CD14-positive monocyte (primary cell): ENCODE data around the gene NEK4. TPM values are rescaled to one million over a fixed set of nuclear protein-coding genes. Genes with fewer than 3 reads are reported as not detected.
A peak's percentile ranks its signal among the peaks of the same experiment; 100 is the strongest.

Source experiments
- DNase-seq, 3 donors: peaks; one replicate each; pipeline ENCODE4 v3.0.0-alpha.2; 2011 to 2022
- H2AFZ ChIP-seq: 2 replicates; pipeline ENCODE4 v1.6.0; 2012; ENCODE audit warnings: mild to moderate bottlenecking, low read depth, low read length, inconsistent platforms; ENCODE audit not compliant: insufficient read depth, poor library complexity, severe bottlenecking
- H3K27ac ChIP-seq, 2 donors: 1 replicate in 1 of 2; 2 replicates in 1 of 2; pipeline ENCODE4 v1.5.1; 2012 to 2013; ENCODE audit warnings: low read length in 2 of 2, control low read depth in 1 of 2, inconsistent platforms in 1 of 2, low read depth in 1 of 2, mild to moderate bottlenecking in 1 of 2
- H3K27me3 ChIP-seq, 2 donors: one replicate each; pipeline versions ENCODE4 v1.6.0 to v1.6.1; 2011 to 2013; ENCODE audit warnings: low read length in 2 of 2; ENCODE audit not compliant: control insufficient read depth in 2 of 2, insufficient read depth in 2 of 2
- H3K36me3 ChIP-seq, 2 donors: replicated peaks in 1 of 2; 1 replicate in 1 of 2; 2 replicates in 1 of 2; pipeline versions ENCODE4 v1.5.1 to v1.6.1; 2012 to 2013; ENCODE audit warnings: low read length in 2 of 2, control low read depth in 1 of 2, inconsistent platforms in 1 of 2, mild to moderate bottlenecking in 1 of 2; ENCODE audit not compliant: insufficient read depth in 2 of 2, control insufficient read depth in 1 of 2
- H3K4me1 ChIP-seq, 2 donors: 1 replicate in 1 of 2; 2 replicates in 1 of 2; pipeline versions ENCODE4 v1.5.1 to v1.6.1; 2012 to 2013; ENCODE audit warnings: low read length in 2 of 2, control low read depth in 1 of 2, inconsistent platforms in 1 of 2, mild to moderate bottlenecking in 1 of 2, moderate library complexity in 1 of 2; ENCODE audit not compliant: insufficient read depth in 2 of 2, control insufficient read depth in 1 of 2
- H3K4me2 ChIP-seq: replicated peaks from 2 replicates; pipeline ENCODE3; 2012; ENCODE audit warnings: low read length, moderate library complexity, mild to moderate bottlenecking; ENCODE audit not compliant: poor library complexity, severe bottlenecking; ENCODE audit errors: extremely low read depth
- H3K4me3 ChIP-seq, 3 experiments: fragments of 200-600 bp in 1 of 3; sonication (generic) in 1 of 3; replicated peaks in 1 of 3; 1 replicate in 2 of 3; 2 replicates in 1 of 3; pipeline ENCODE4 v1.5.1; 2011 to 2013; ENCODE audit warnings: low read length in 3 of 3, mild to moderate bottlenecking in 3 of 3, control low read depth in 2 of 3, low read depth in 2 of 3, inconsistent platforms in 1 of 3, moderate library complexity in 1 of 3
- H3K79me2 ChIP-seq: 2 replicates; pipeline ENCODE4 v1.6.0; 2012; ENCODE audit warnings: mild to moderate bottlenecking, control low read depth, inconsistent platforms, low read length, moderate library complexity; ENCODE audit not compliant: insufficient read depth
- H3K9ac ChIP-seq: 2 replicates; pipeline ENCODE4 v1.6.0; 2017; ENCODE audit warnings: low read length, mild to moderate bottlenecking; ENCODE audit not compliant: insufficient read depth, poor library complexity, severe bottlenecking
- H3K9me3 ChIP-seq, 2 donors: replicated peaks in 1 of 2; 1 replicate in 1 of 2; 2 replicates in 1 of 2; pipeline versions ENCODE4 v1.5.1 to v1.6.1; 2012 to 2013; ENCODE audit warnings: low read length in 2 of 2, control low read depth in 1 of 2; ENCODE audit not compliant: control insufficient read depth in 1 of 2, insufficient read depth in 1 of 2
- H4K20me1 ChIP-seq: 2 replicates; pipeline ENCODE4 v1.6.0; 2012; ENCODE audit warnings: mild to moderate bottlenecking, low read length, control low read depth, moderate library complexity; ENCODE audit not compliant: insufficient read depth
- H3K27ac Mint-ChIP-seq, 7 donors: one replicate each; pipeline ENCODE4 v1.8.0; 2020; ENCODE audit warnings: mild to moderate bottlenecking in 7 of 7, mixed read lengths in 7 of 7, moderate library complexity in 6 of 7, inconsistent platforms in 2 of 7
- H3K27me3 Mint-ChIP-seq, 3 donors: one replicate each; pipeline ENCODE4 v1.8.0; 2021 to 2022; ENCODE audit warnings: low read depth in 3 of 3, mild to moderate bottlenecking in 3 of 3, mixed read lengths in 3 of 3, moderate library complexity in 3 of 3, inconsistent platforms in 1 of 3
- H3K36me3 Mint-ChIP-seq, 2 donors: one replicate each; pipeline ENCODE4 v1.8.0; 2020; ENCODE audit warnings: mixed read lengths in 2 of 2, inconsistent platforms in 1 of 2, mild to moderate bottlenecking in 1 of 2
- H3K4me1 Mint-ChIP-seq: one replicate; pipeline ENCODE4 v1.8.0; 2020; ENCODE audit warnings: mild to moderate bottlenecking, mixed read lengths
- H3K4me3 Mint-ChIP-seq, 2 donors: one replicate each; pipeline ENCODE4 v1.8.0; 2020; ENCODE audit warnings: mild to moderate bottlenecking in 2 of 2, mixed read lengths in 2 of 2, moderate library complexity in 1 of 2
- H3K9me3 Mint-ChIP-seq, 7 donors: one replicate each; pipeline ENCODE4 v1.8.0; 2020 to 2022; ENCODE audit warnings: mixed read lengths in 7 of 7, mild to moderate bottlenecking in 6 of 7, moderate library complexity in 6 of 7, inconsistent platforms in 2 of 7
- CTCF ChIP-seq: fragments of 200-600 bp; IDR thresholded peaks from one replicate; pipeline ENCODE4 v1.8.0; 2022; ENCODE audit warnings: antibody characterized with exemption, mild to moderate bottlenecking
- WGBS: methylation state at CpG from one replicate; pipeline ENCODE4 v1.1.5; 2013; ENCODE audit warnings: missing lambda C conversion rate; ENCODE audit not compliant: insufficient coverage; 5-methylcytosine and 5-hydroxymethylcytosine counted together
- intact Hi-C, 2 donors: fragments of 100-400 bp; cut with micrococcal nuclease; formaldehyde crosslinking; loops; one replicate each; pipeline versions ENCODE4 v1.15.0 to v1.15.1; 2023
- polyA plus RNA-seq, 3 donors: library from polyadenylated mRNA; depleted of rRNA in 1 of 3; unstranded in 2 of 3; stranded (reverse) in 1 of 3; fragments of 300-500 nt in 2 of 3; fragments of >200 nt in 1 of 3; fragmentation: Illumina TruSeq in 2 of 3; gene quantifications; 1 replicate in 2 of 3; 2 replicates in 1 of 3; pipeline ENCODE4 v1.2.3, GENCODE V29; 2012 to 2021

Gene NEK4
- polyA plus RNA-seq, 3 donors, result 13.7 to 17.5 (median 17.4) TPM

GRCh38 chr3:52694528-52695189 lies 76.1 kb downstream of the NEK4 start:
- intact Hi-C loops, result no loop called here
- H3K9me3 ChIP-seq, result no peaks in the 10 kb centered on the region
- no peak for DNase-seq
- H4K20me1 ChIP-seq, result peaks cover 3% of the 10 kb centered on the region
- H3K27ac Mint-ChIP-seq, result no peak overlapping the region
- no peak overlapping the region for H3K27ac ChIP-seq
- no peak overlapping the region for H3K4me2 ChIP-seq
- no peaks in the 10 kb centered on the region for H3K9me3 Mint-ChIP-seq
- no peak overlapping the region for H3K4me3 Mint-ChIP-seq
- no peaks in the 10 kb centered on the region for H3K4me1 ChIP-seq
- no peak for TF ChIP-seq CTCF
- H3K36me3 ChIP-seq, result peaks cover 79 to 100% of the 10 kb centered on the region in 2 donors
- H2AFZ ChIP-seq, result no peak overlapping the region
- no peaks in the 10 kb centered on the region for H3K79me2 ChIP-seq
- H3K4me3 ChIP-seq, result no peak overlapping the region
- peaks cover 2% of the 10 kb centered on the region for H3K4me1 Mint-ChIP-seq
- no peak overlapping the region for H3K9ac ChIP-seq
- WGBS, result 100% methylated on average over 2 of the region's 7 CpGs
- peaks cover 0 to 2% (median 0%) of the 10 kb centered on the region in 3 donors for H3K27me3 Mint-ChIP-seq
- H3K27me3 ChIP-seq, result no peaks in the 10 kb centered on the region
- H3K36me3 Mint-ChIP-seq, result peaks cover 82 to 83% of the 10 kb centered on the region in 2 donors

GRCh38 chr3:52693071-52693470 lies 77.7 kb downstream of the NEK4 start:
- H3K79me2 ChIP-seq, result peaks cover 6% of the 10 kb centered on the region
- H3K27me3 Mint-ChIP-seq, result peaks cover 0 to 2% (median 0%) of the 10 kb centered on the region in 3 donors
- H3K36me3 Mint-ChIP-seq, result peaks cover 91 to 96% of the 10 kb centered on the region in 2 donors
- intact Hi-C loops, result no loop called here
- H3K9me3 ChIP-seq, result no peaks in the 10 kb centered on the region
- H3K4me3 Mint-ChIP-seq, result no peak overlapping the region
- H3K36me3 ChIP-seq, result peaks cover 93 to 100% of the 10 kb centered on the region in 2 donors
- no peak for TF ChIP-seq CTCF
- H4K20me1 ChIP-seq, result peaks cover 3% of the 10 kb centered on the region
- H3K9ac ChIP-seq, result no peak overlapping the region
- no peak overlapping the region for H3K4me3 ChIP-seq
- no peaks in the 10 kb centered on the region for H3K27me3 ChIP-seq
- no peak for DNase-seq
- H2AFZ ChIP-seq, result no peak overlapping the region
- H3K4me2 ChIP-seq, result no peak overlapping the region
- no peaks in the 10 kb centered on the region for H3K4me1 ChIP-seq
- H3K27ac Mint-ChIP-seq, result peak overlapping the region in 2 of 7 donors; percentile 14 to 31
- H3K4me1 Mint-ChIP-seq, result peaks cover 2% of the 10 kb centered on the region
- H3K9me3 Mint-ChIP-seq, result no peaks in the 10 kb centered on the region
- H3K27ac ChIP-seq, result no peak overlapping the region
